C4-2B (cell line): ENCODE data around the gene FCGR3B.
"Not testable (repeated sequence)": the region's sequence is repeated elsewhere in the genome, so short reads cannot be mapped to it uniquely, and the experiment has no call there.

Experiments
- ZFX ChIP-seq: fragments of 450-650 bp; IDR thresholded peaks from 2 replicates; pipeline ENCODE4 v1.6.1; 2017
- TF ChIP-seq, protein P1 (sequence below): fragments of 450-650 bp; conservative IDR thresholded peaks from 2 replicates; pipeline ENCODE4 v1.5.1; 2017; ENCODE audit warnings: mild to moderate bottlenecking

DNA sequence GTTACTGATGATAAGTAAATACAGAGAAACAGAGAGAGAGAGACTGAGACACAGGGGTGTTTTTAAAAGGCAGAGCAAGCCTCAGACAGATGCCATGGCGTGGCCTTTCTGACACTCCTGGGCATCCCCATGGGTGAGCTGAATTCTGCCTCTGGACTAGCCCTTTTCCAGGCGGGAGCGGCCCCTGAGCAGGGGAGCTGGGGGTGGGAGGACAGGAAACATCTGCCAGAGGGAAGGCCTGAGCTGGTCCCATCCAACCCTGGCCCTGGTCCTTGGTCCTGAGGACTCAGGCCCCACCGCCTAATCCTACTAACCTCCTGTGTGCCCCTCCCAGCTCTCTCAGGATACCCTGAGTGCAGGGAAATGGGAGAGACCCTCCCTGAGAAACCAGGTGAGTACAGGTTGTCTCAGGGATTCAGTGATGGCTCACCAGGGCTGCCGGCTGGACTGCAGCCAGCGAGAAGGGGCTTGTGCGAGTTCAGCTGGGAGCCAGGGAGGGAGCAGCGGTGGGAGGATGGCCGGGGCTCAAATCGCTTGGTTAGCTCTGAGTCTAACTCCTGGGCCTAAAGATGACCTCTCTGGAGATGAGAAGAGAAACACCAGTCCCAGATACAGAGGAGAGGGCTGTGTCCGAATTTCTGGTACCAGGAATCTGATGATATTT is 37.8 kb downstream of the FCGR3B start:
- TF ChIP-seq, protein P1, sequence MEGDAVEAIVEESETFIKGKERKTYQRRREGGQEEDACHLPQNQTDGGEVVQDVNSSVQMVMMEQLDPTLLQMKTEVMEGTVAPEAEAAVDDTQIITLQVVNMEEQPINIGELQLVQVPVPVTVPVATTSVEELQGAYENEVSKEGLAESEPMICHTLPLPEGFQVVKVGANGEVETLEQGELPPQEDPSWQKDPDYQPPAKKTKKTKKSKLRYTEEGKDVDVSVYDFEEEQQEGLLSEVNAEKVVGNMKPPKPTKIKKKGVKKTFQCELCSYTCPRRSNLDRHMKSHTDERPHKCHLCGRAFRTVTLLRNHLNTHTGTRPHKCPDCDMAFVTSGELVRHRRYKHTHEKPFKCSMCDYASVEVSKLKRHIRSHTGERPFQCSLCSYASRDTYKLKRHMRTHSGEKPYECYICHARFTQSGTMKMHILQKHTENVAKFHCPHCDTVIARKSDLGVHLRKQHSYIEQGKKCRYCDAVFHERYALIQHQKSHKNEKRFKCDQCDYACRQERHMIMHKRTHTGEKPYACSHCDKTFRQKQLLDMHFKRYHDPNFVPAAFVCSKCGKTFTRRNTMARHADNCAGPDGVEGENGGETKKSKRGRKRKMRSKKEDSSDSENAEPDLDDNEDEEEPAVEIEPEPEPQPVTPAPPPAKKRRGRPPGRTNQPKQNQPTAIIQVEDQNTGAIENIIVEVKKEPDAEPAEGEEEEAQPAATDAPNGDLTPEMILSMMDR = not testable (repeated sequence)
- not testable (repeated sequence) for TF ChIP-seq ZFX
